SK-N-SH treated with all-trans-retinoic acid at 6 μM for 48 hours (cell line): ENCODE results near the gene TCP10L.

Experiments
- ATAC-seq: fragments of 200-7000 bp; cut with Tn5 transposase; 3 replicates; pipeline ENCODE4 v1.9.1; 2020; ENCODE audit warnings: mild to moderate bottlenecking, moderate library complexity
- CSDC2 ChIP-seq: fragments of 250-450 bp; sonication (Bioruptor Pico); IDR thresholded peaks from 2 replicates; pipeline ENCODE4 v1.5.0; 2020; ENCODE audit warnings: mild to moderate bottlenecking, moderate library complexity
- ESRRG ChIP-seq: fragments of 250-450 bp; sonication (Bioruptor Pico); IDR thresholded peaks from 2 replicates; pipeline ENCODE4 v1.6.1; 2021; ENCODE audit warnings: mild to moderate bottlenecking
- GLIS3 ChIP-seq: fragments of 250-450 bp; sonication (Bioruptor Pico); IDR thresholded peaks from 2 replicates; pipeline ENCODE4 v1.5.0; 2020; ENCODE audit warnings: mild to moderate bottlenecking, moderate library complexity
- ISL1 ChIP-seq: fragments of 250-450 bp; sonication (Bioruptor Pico); IDR thresholded peaks from 2 replicates; pipeline ENCODE4 v2.1.2; 2022; ENCODE audit warnings: mild to moderate bottlenecking, moderate library complexity
- OSR1 ChIP-seq: fragments of 250-450 bp; sonication (Bioruptor Pico); IDR thresholded peaks from 2 replicates; pipeline ENCODE4 v1.8.0; 2022; ENCODE audit warnings: moderate library complexity, mild to moderate bottlenecking, inconsistent platforms
- PPARA ChIP-seq: fragments of 250-450 bp; sonication (Bioruptor Pico); IDR thresholded peaks from 2 replicates; pipeline ENCODE4 v1.5.0; 2020; ENCODE audit warnings: mild to moderate bottlenecking, borderline replicate concordance
- RARB ChIP-seq: fragments of 250-450 bp; sonication (Bioruptor Pico); IDR thresholded peaks from 2 replicates; pipeline ENCODE4 v1.8.0; 2021; ENCODE audit warnings: mild to moderate bottlenecking, moderate library complexity
- SNAI2 ChIP-seq: fragments of 250-450 bp; sonication (Bioruptor Pico); IDR thresholded peaks from 2 replicates; pipeline ENCODE4 v1.5.0; 2020; ENCODE audit warnings: mild to moderate bottlenecking, moderate library complexity
- TCF4 ChIP-seq: fragments of 250-450 bp; sonication (Bioruptor Pico); IDR thresholded peaks from 2 replicates; pipeline ENCODE4 v1.8.0; 2021; ENCODE audit warnings: mild to moderate bottlenecking, moderate library complexity, borderline replicate concordance
- TOX ChIP-seq: fragments of 250-450 bp; sonication (Bioruptor Pico); IDR thresholded peaks from 2 replicates; pipeline ENCODE4 v1.8.0; 2021; ENCODE audit warnings: mild to moderate bottlenecking, moderate library complexity, borderline replicate concordance
- ZC3H10 ChIP-seq: fragments of 250-450 bp; sonication (Bioruptor Pico); IDR thresholded peaks from 2 replicates; pipeline ENCODE4 v1.5.1; 2021; ENCODE audit warnings: mild to moderate bottlenecking, moderate library complexity
- ZFP30 ChIP-seq: fragments of 450-650 bp; formaldehyde crosslinking; IDR thresholded peaks from 2 replicates; pipeline ENCODE4 v1.5.0; 2022; ENCODE audit warnings: mild to moderate bottlenecking, moderate library complexity
- ZNF565 ChIP-seq: fragments of 450-650 bp; formaldehyde crosslinking; conservative IDR thresholded peaks from 2 replicates; pipeline ENCODE4 v1.5.0; 2020; ENCODE audit warnings: low read depth, mild to moderate bottlenecking, moderate library complexity
- ZNF70 ChIP-seq: fragments of 450-650 bp; formaldehyde crosslinking; IDR thresholded peaks from 2 replicates; pipeline ENCODE4 v1.5.0; 2020; ENCODE audit warnings: mild to moderate bottlenecking, moderate library complexity
- ZNF8 ChIP-seq: fragments of 450-650 bp; formaldehyde crosslinking; IDR thresholded peaks from 2 replicates; pipeline ENCODE4 v1.5.0; 2020; ENCODE audit warnings: mild to moderate bottlenecking, moderate library complexity
- TF ChIP-seq, protein P1 (sequence below): fragments of 250-450 bp; sonication (Bioruptor Pico); IDR thresholded peaks from 2 replicates; pipeline ENCODE4 v1.5.1; 2020; ENCODE audit warnings: low read depth, mild to moderate bottlenecking, moderate library complexity
- TF ChIP-seq, protein P2 (sequence below): fragments of 250-450 bp; sonication (Bioruptor Pico); IDR thresholded peaks from 2 replicates; pipeline ENCODE4 v1.8.0; 2020; ENCODE audit warnings: mild to moderate bottlenecking, moderate library complexity, borderline replicate concordance
- TF ChIP-seq, protein P3 (sequence below): fragments of 250-450 bp; sonication (Bioruptor Pico); IDR thresholded peaks from 2 replicates; pipeline ENCODE4 v1.5.1; 2021; ENCODE audit warnings: mild to moderate bottlenecking, moderate library complexity
- TF ChIP-seq, protein P4 (sequence below): fragments of 250-450 bp; sonication (Bioruptor Pico); IDR thresholded peaks from 2 replicates; pipeline ENCODE4 v1.8.0; 2021; ENCODE audit warnings: low read depth, mild to moderate bottlenecking, moderate library complexity, borderline replicate concordance

The TCP10L gene

DNA sequence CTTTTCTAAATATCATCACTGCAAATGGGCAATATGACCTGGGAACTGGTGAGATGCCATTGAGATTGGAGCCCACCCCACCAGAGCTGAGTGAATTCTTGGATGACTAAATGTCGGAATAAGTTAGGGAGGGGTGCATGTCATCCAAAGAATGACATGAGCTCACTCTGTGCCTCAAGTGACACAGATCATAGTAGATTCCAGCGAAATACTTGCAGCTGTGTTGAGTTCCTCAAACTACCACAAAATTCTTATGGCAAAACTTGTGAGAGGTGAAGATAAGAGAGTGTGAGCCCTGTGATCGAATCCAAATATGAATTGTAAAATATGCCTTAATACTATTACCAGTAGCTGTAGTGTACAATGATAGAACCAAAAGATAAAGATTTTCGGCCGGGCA, 2.3 kb upstream of the TCP10L start:
- TF ChIP-seq SNAI2 (CRISPR knock-in tag) (no peak), TCF4 (CRISPR knock-in tag) (no peak), ZFP30 (CRISPR knock-in tag) (no peak), ISL1 (CRISPR knock-in tag) (no peak), ESRRG (no peak), ZNF70 (CRISPR knock-in tag) (no peak), PPARA (CRISPR knock-in tag) (no peak), ZNF8 (CRISPR knock-in tag) (no peak), TOX (CRISPR knock-in tag) (no peak), CSDC2 (CRISPR knock-in tag) (no peak), OSR1 (CRISPR knock-in tag) (no peak), RARB (CRISPR knock-in tag) (no peak)
- TF ChIP-seq, protein P1, sequence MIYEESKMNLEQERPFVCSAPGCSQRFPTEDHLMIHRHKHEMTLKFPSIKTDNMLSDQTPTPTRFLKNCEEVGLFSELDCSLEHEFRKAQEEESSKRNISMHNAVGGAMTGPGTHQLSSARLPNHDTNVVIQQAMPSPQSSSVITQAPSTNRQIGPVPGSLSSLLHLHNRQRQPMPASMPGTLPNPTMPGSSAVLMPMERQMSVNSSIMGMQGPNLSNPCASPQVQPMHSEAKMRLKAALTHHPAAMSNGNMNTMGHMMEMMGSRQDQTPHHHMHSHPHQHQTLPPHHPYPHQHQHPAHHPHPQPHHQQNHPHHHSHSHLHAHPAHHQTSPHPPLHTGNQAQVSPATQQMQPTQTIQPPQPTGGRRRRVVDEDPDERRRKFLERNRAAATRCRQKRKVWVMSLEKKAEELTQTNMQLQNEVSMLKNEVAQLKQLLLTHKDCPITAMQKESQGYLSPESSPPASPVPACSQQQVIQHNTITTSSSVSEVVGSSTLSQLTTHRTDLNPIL: no peak
- TF ChIP-seq, protein P2, sequence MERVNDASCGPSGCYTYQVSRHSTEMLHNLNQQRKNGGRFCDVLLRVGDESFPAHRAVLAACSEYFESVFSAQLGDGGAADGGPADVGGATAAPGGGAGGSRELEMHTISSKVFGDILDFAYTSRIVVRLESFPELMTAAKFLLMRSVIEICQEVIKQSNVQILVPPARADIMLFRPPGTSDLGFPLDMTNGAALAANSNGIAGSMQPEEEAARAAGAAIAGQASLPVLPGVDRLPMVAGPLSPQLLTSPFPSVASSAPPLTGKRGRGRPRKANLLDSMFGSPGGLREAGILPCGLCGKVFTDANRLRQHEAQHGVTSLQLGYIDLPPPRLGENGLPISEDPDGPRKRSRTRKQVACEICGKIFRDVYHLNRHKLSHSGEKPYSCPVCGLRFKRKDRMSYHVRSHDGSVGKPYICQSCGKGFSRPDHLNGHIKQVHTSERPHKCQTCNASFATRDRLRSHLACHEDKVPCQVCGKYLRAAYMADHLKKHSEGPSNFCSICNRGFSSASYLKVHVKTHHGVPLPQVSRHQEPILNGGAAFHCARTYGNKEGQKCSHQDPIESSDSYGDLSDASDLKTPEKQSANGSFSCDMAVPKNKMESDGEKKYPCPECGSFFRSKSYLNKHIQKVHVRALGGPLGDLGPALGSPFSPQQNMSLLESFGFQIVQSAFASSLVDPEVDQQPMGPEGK (CRISPR knock-in tag): no peak
- no peak for ATAC-seq

DNA sequence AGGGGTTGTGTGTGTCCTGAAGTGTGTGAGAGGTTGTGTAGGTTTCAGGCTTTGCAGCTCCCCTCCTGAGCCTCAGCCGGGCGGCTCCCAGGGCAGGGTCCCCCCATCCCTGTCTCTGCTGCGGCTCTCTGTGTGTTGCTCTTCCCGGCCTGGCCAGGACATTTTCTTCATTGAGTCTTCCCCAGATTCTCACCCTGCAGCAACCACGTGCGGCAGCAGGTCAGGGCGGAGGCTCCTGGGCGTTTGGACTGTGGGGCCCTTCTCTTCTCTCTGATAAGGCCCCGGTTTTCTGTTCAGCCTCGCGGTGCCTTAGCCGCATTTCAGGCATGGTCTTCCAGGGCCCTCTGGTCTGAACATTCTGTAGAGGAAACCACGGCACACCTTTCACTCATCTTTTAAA, 1.8 kb upstream of the TCP10L start:
- ATAC-seq: no peak
- TF ChIP-seq, protein P3, sequence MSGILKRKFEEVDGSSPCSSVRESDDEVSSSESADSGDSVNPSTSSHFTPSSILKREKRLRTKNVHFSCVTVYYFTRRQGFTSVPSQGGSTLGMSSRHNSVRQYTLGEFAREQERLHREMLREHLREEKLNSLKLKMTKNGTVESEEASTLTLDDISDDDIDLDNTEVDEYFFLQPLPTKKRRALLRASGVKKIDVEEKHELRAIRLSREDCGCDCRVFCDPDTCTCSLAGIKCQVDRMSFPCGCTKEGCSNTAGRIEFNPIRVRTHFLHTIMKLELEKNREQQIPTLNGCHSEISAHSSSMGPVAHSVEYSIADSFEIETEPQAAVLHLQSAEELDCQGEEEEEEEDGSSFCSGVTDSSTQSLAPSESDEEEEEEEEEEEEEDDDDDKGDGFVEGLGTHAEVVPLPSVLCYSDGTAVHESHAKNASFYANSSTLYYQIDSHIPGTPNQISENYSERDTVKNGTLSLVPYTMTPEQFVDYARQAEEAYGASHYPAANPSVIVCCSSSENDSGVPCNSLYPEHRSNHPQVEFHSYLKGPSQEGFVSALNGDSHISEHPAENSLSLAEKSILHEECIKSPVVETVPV: no peak
- TF ChIP-seq ZNF8 (CRISPR knock-in tag): no peak
- no peak for TF ChIP-seq ZNF565 (CRISPR knock-in tag)
- no peak for TF ChIP-seq SNAI2 (CRISPR knock-in tag)
- TF ChIP-seq ZFP30 (CRISPR knock-in tag): no peak
- TF ChIP-seq TCF4 (CRISPR knock-in tag): no peak
- no peak for TF ChIP-seq CSDC2 (CRISPR knock-in tag)

DNA sequence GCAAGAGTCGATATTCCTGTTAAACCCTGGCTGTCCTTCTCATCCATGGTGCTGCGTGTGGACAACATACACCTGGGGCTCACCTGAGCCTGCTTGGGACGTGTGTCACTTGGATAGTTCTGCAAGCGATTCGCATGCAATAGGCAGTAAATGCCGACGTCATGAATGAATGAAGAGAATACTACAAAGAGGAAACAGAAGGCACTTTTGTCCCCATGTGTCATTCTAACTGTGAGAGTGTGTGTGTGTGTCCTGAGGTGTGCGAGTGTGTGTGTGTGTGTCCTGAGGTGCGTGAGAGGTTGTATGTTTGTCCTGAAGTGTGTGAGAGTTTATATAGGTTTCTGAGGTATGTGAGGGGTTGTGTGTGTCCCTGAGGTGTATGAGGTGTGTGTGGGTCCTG, 647 bp upstream of the TCP10L start:
- no peak for ATAC-seq
- no peak for TF ChIP-seq PPARA (CRISPR knock-in tag)
- no peak for TF ChIP-seq TOX (CRISPR knock-in tag)
- TF ChIP-seq ZNF565 (CRISPR knock-in tag): no peak

DNA sequence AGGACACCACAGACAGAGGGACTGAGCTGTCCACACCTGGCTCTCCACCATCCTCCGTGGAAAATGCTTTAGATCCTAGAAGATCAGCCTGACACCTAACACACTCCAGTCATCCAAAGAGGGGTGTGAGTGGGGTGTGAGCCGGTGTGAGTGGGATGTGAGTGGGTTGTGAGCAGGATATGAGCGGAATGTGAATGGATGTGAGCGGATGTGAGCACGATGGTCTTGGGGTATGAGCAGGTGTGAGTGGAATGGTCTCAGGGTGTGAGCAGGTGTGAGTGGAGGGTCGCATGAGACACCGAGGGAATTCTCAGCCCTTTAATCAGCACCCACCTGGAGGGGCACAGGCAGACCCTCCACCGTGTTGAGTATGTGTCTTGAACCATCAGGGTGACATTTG, 851 bp downstream of the TCP10L start:
- TF ChIP-seq PPARA (CRISPR knock-in tag) (no peak), OSR1 (CRISPR knock-in tag) (no peak), CSDC2 (CRISPR knock-in tag) (no peak), ZNF565 (CRISPR knock-in tag) (no peak), ZNF8 (CRISPR knock-in tag) (no peak), ISL1 (CRISPR knock-in tag) (no peak), SNAI2 (CRISPR knock-in tag) (no peak), ZNF70 (CRISPR knock-in tag) (no peak), TCF4 (CRISPR knock-in tag) (no peak), GLIS3 (CRISPR knock-in tag) (no peak), ZC3H10 (no peak)
- TF ChIP-seq, protein P4, sequence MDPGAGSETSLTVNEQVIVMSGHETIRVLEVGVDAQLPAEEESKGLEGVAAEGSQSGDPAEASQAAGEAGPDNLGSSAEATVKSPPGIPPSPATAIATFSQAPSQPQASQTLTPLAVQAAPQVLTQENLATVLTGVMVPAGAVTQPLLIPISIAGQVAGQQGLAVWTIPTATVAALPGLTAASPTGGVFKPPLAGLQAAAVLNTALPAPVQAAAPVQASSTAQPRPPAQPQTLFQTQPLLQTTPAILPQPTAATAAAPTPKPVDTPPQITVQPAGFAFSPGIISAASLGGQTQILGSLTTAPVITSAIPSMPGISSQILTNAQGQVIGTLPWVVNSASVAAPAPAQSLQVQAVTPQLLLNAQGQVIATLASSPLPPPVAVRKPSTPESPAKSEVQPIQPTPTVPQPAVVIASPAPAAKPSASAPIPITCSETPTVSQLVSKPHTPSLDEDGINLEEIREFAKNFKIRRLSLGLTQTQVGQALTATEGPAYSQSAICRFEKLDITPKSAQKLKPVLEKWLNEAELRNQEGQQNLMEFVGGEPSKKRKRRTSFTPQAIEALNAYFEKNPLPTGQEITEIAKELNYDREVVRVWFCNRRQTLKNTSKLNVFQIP: no peak
- TF ChIP-seq, protein P2 (CRISPR knock-in tag): no peak
- TF ChIP-seq, protein P3: no peak
- ATAC-seq: no peak
